H9 (cell line): ENCODE results near the gene CDYL2. TPM values are rescaled to one million over a fixed set of nuclear protein-coding genes. Genes with fewer than 3 reads are reported as not detected.

Experiments used
- DNase-seq: peaks from one replicate; pipeline ENCODE4 v3.0.0-alpha.2; 2017
- H2AFZ ChIP-seq: one replicate; pipeline ENCODE4 v1.6.1; 2013; ENCODE audit warnings: mild to moderate bottlenecking, low read length, control low read depth, moderate library complexity
- H2AK5ac ChIP-seq: 2 replicates; pipeline ENCODE4 v1.6.1; 2013; ENCODE audit warnings: low read length, control low read depth, mixed read lengths; ENCODE audit not compliant: insufficient read length
- H2BK120ac ChIP-seq: one replicate; pipeline ENCODE4 v1.6.1; 2013; ENCODE audit warnings: low read depth, mild to moderate bottlenecking, low read length, control low read depth, inconsistent platforms; ENCODE audit not compliant: poor library complexity, severe bottlenecking
- H2BK12ac ChIP-seq: 2 replicates; pipeline ENCODE4 v1.6.1; 2013; ENCODE audit warnings: low read length, control low read depth, mixed read lengths, low read depth; ENCODE audit not compliant: insufficient read length
- H2BK15ac ChIP-seq: 2 replicates; pipeline ENCODE4 v1.6.1; 2013; ENCODE audit warnings: low read depth, low read length, control low read depth
- H2BK20ac ChIP-seq: one replicate; pipeline ENCODE4 v1.6.1; 2013; ENCODE audit warnings: low read depth, mild to moderate bottlenecking, low read length, control low read depth, inconsistent platforms; ENCODE audit not compliant: poor library complexity, severe bottlenecking
- H2BK5ac ChIP-seq: 2 replicates; pipeline ENCODE4 v1.6.1; 2013; ENCODE audit warnings: low read length, control low read depth, mixed read lengths; ENCODE audit not compliant: insufficient read length
- H3K14ac ChIP-seq: 2 replicates; pipeline ENCODE4 v1.6.1; 2013; ENCODE audit warnings: low read length, control low read depth; ENCODE audit not compliant: insufficient read depth
- H3K18ac ChIP-seq: 2 replicates; pipeline ENCODE4 v1.6.1; 2013; ENCODE audit warnings: low read depth, mild to moderate bottlenecking, mixed read lengths, low read length, control low read depth; ENCODE audit not compliant: insufficient read length
- H3K23ac ChIP-seq: 2 replicates; pipeline ENCODE4 v1.6.1; 2013; ENCODE audit warnings: low read length, control low read depth, mixed read lengths, low read depth; ENCODE audit not compliant: insufficient read length
- H3K23me2 ChIP-seq: 2 replicates; pipeline ENCODE4 v1.6.1; 2013; ENCODE audit warnings: low read depth, mild to moderate bottlenecking, mixed read lengths, low read length, control low read depth; ENCODE audit not compliant: insufficient read length, poor library complexity, severe bottlenecking
- H3K27ac ChIP-seq: 2 replicates; pipeline ENCODE4 v1.5.1; 2013; ENCODE audit warnings: low read length, control low read depth, mixed read lengths, low read depth; ENCODE audit not compliant: insufficient read length
- H3K27me3 ChIP-seq: 2 replicates; pipeline ENCODE4 v1.6.1; 2013; ENCODE audit warnings: low read length, control low read depth, inconsistent platforms; ENCODE audit not compliant: insufficient read depth
- H3K4ac ChIP-seq: 2 replicates; pipeline ENCODE4 v1.6.1; 2013; ENCODE audit warnings: low read depth, mild to moderate bottlenecking, control low read depth, inconsistent platforms, low read length, moderate library complexity
- H3K4me1 ChIP-seq: 2 replicates; pipeline ENCODE4 v1.6.1; 2013; ENCODE audit warnings: low read length, control low read depth, inconsistent platforms; ENCODE audit not compliant: insufficient read depth
- H3K4me2 ChIP-seq: 2 replicates; pipeline ENCODE4 v1.6.1; 2013; ENCODE audit warnings: low read length, control low read depth, mixed read lengths; ENCODE audit not compliant: insufficient read length, insufficient read depth
- H3K56ac ChIP-seq: 2 replicates; pipeline ENCODE4 v1.6.1; 2013; ENCODE audit warnings: low read depth, mild to moderate bottlenecking, mixed read lengths, low read length, control low read depth; ENCODE audit not compliant: insufficient read length
- H3K79me1 ChIP-seq: 2 replicates; pipeline ENCODE4 v1.6.1; 2013; ENCODE audit warnings: low read depth, mild to moderate bottlenecking, moderate library complexity, low read length, control low read depth, inconsistent platforms; ENCODE audit not compliant: insufficient read depth, poor library complexity, severe bottlenecking
- H3K79me2 ChIP-seq: 2 replicates; pipeline ENCODE4 v1.6.1; 2013; ENCODE audit warnings: low read length, control low read depth, inconsistent platforms; ENCODE audit not compliant: insufficient read depth
- H3K9ac ChIP-seq: 2 replicates; pipeline ENCODE4 v1.6.1; 2013; ENCODE audit warnings: low read length, control low read depth, mixed read lengths; ENCODE audit not compliant: insufficient read length; ENCODE audit errors: extremely low read depth
- H3K9me3 ChIP-seq: one replicate; pipeline ENCODE4 v1.6.1; 2013; ENCODE audit warnings: low read depth, low read length, inconsistent platforms; ENCODE audit not compliant: control insufficient read depth
- H3T11ph ChIP-seq: one replicate; pipeline ENCODE4 v1.6.1; 2013; ENCODE audit warnings: mild to moderate bottlenecking, low read length, control low read depth, inconsistent platforms
- H4K20me1 ChIP-seq: one replicate; pipeline ENCODE4 v1.6.1; 2013; ENCODE audit not compliant: control insufficient read depth, insufficient read length, insufficient read depth
- H4K5ac ChIP-seq: 2 replicates; pipeline ENCODE4 v1.6.1; 2013; ENCODE audit warnings: low read depth, mild to moderate bottlenecking, mixed read lengths, low read length, control low read depth; ENCODE audit not compliant: insufficient read length
- H4K8ac ChIP-seq: replicated peaks from 2 replicates; pipeline ENCODE4 v1.6.1; 2013; ENCODE audit warnings: low read length, control low read depth, mixed read lengths, low read depth; ENCODE audit not compliant: insufficient read length
- H4K91ac ChIP-seq: 2 replicates; pipeline ENCODE4 v1.6.1; 2013; ENCODE audit warnings: low read depth, mild to moderate bottlenecking, moderate library complexity, mixed read lengths, low read length, control low read depth; ENCODE audit not compliant: insufficient read length
- H3K27ac Mint-ChIP-seq, 3 experiments: 2 replicates in 2 of 3; 3 replicates in 1 of 3; pipeline ENCODE4 v1.8.0; 2020 to 2021; ENCODE audit warnings: mixed read lengths in 3 of 3, mild to moderate bottlenecking in 1 of 3, moderate library complexity in 1 of 3
- H3K27me3 Mint-ChIP-seq: 2 replicates; pipeline ENCODE4 v1.8.0; 2021; ENCODE audit warnings: low read depth, mild to moderate bottlenecking, moderate library complexity, mixed read lengths
- H3K36me3 Mint-ChIP-seq, 3 experiments: 2 replicates in 2 of 3; 3 replicates in 1 of 3; pipeline ENCODE4 v1.8.0; 2020 to 2021; ENCODE audit warnings: low read depth in 3 of 3, mixed read lengths in 3 of 3; ENCODE audit not compliant: insufficient read depth in 1 of 3
- H3K4me1 Mint-ChIP-seq, 2 experiments: 2 replicates each; pipeline ENCODE4 v1.8.0; 2020; ENCODE audit warnings: mixed read lengths in 2 of 2
- H3K4me3 Mint-ChIP-seq, 2 experiments: 2 replicates in 1 of 2; 3 replicates in 1 of 2; pipeline ENCODE4 v1.8.0; 2020 to 2021; ENCODE audit warnings: mild to moderate bottlenecking in 2 of 2, mixed read lengths in 2 of 2, moderate library complexity in 1 of 2
- H3K9me3 Mint-ChIP-seq, 2 experiments: 2 replicates in 1 of 2; 3 replicates in 1 of 2; pipeline ENCODE4 v1.8.0; 2020; ENCODE audit warnings: mild to moderate bottlenecking in 2 of 2, mixed read lengths in 2 of 2, moderate library complexity in 1 of 2
- CTCF ChIP-seq: fragments of 200-600 bp; sonication (generic); conservative IDR thresholded peaks from 3 replicates; pipeline ENCODE4 v1.8.0; 2021; ENCODE audit warnings: antibody characterized with exemption, mild to moderate bottlenecking
- WGBS: extraction: QIAGEN DNeasy Blood & Tissue Kit; methylation state at CpG from one replicate; pipeline ENCODE4 v1.1.7; 2013; ENCODE audit warnings: missing lambda C conversion rate, low lambda C conversion rate, mixed read lengths; ENCODE audit not compliant: insufficient read length; ENCODE audit errors: extremely low coverage; 5-methylcytosine and 5-hydroxymethylcytosine counted together
- total RNA-seq: library from RNA; stranded (reverse); gene quantifications from 2 replicates; pipeline ENCODE4 v1.2.1, GENCODE V29; 2021

CDYL2 gene
- total RNA-seq, 1 experiment from 2014 or later, result 4.2 TPM

- Histone ChIP-seq H3T11ph (no peak overlapping the region), H3K9ac (no peak overlapping the region), H2AK5ac (no peak overlapping the region), H2BK20ac (no peak overlapping the region), H3K23ac (no peak overlapping the region), H4K5ac (no peak overlapping the region), H3K9me3 (no peaks in the 10 kb centered on the region), H3K27me3 (no peaks in the 10 kb centered on the region), H2BK15ac (no peak overlapping the region), H3K14ac (no peak overlapping the region), H3K27ac (no peak overlapping the region), H4K91ac (no peak overlapping the region), H3K79me2 (no peaks in the 10 kb centered on the region), H3K79me1 (no peaks in the 10 kb centered on the region), H2BK5ac (no peak overlapping the region), H3K18ac (no peak overlapping the region), H4K8ac (no peak overlapping the region), H3K23me2 (no peaks in the 10 kb centered on the region), H2BK120ac (no peak overlapping the region), H3K4ac (no peak overlapping the region), H2AFZ (no peak overlapping the region), H3K4me2 (no peak overlapping the region), H2BK12ac (no peak overlapping the region), H3K56ac (no peak overlapping the region), H3K4me1 (no peaks in the 10 kb centered on the region; the same call in 1 of the 2 replicates), H4K20me1 (no peaks in the 10 kb centered on the region)
- Mint-ChIP-seq H3K36me3 (peaks cover 0 to 9% (median 2%) of the 10 kb centered on the region in 3 experiments; a peak in 4 of 7 replicates), H3K27ac (no peak overlapping the region), H3K27me3 (no peaks in the 10 kb centered on the region; the same call in none of the 2 replicates), H3K4me3 (no peak overlapping the region), H3K4me1 (peaks cover 4 to 12% of the 10 kb centered on the region in 2 experiments), H3K9me3 (peaks cover 4 to 8% of the 10 kb centered on the region in 2 experiments; a peak in 4 of 5 replicates)
- no CpG with 5 or more reads among the region's 6 CpGs for WGBS
- TF ChIP-seq CTCF, result no peak
- DNase-seq, result no peak
Measured at GRCh38 chr16:80608946-80609345, 195.5 kb downstream of the CDYL2 start.
